SKM-1 treated with dmso at 0.1 percent for 144 hours (cell line): Measurements from ENCODE around the gene SLC1A5.
"Not testable (repeated sequence)": the region's sequence is repeated elsewhere in the genome, so short reads cannot be mapped to it uniquely, and the experiment has no call there.

Experiments
- DNase-seq: peaks from one replicate; lab custom pipeline; 2025; ENCODE audit not compliant: unreplicated experiment; lab: John Stamatoyannopoulos, UW

SLC1A5 gene

DNA sequence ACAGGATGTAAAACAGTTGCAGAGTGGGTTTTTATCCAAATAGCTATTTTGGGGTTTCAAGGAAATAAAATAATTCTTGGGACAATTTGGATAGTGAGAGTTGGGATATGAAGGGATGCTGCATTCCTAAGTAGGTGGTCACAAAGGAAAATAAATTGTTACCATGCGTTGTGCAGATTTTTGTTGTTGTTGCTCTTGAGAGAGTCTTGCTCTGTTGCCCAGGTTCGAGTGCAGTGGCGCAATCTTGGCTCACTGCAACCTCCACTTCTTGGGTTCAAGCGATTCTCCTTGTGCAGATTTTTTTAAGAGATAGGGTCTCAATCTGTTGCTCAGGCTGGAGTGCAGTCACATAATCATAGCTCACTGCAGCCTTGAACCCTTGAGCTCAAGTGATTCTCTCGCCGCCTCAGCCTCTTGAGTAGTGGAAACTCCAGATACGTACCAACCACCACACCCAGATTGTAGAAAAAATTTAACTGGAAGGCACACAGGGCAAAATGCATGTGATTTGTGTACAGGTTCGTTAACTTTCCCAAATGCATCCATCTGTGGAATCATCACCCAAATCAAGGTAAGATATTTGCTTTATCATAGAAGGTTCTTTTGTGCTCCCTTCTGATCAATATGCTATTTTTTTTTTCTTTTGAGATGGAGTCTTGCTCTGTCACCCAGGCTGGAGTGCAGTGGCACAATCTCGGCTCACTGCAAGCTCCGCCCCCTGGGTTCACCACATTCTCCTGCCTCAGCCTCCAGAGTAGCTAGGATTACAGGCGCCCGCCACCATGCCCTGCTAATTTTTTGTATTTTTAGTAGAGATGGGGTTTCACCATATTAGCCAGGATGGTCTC is 16.0 kb downstream of the SLC1A5 start:
- DNase-seq = no peak

- not testable (repeated sequence) for DNase-seq
Observed at GRCh38 chr19:46768746-46769145, 19.6 kb downstream of the SLC1A5 start.

- no peak for DNase-seq
Observed at GRCh38 chr19:46766569-46767317, 21.7 kb downstream of the SLC1A5 start.

DNA sequence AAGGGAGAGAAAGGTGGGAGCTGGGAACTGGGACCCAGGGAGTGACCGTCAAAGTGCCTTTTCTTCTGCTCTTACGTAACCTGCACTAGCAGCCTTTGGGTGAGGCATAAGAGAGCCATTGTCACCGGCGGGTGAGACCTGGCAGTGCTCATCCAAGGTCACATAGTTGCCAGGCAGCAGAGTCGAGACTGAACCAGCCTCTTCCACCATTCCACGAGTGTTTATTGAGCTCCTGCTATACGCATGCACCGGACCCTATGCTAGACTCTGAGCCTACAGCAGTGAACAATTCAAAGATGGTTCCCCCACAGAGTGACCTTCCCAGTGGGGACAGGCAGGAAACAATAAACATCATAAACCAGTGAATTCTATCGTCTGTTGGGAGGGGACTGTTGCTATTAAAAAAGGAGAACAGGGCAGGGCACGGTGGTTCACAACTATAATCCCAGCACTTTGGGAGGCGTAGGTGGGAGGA is 23.5 kb downstream of the SLC1A5 start:
- no peak for DNase-seq

- no peak for DNase-seq
Observed at GRCh38 chr19:46762245-46762890, 26.0 kb downstream of the SLC1A5 start.

GRCh38 chr19:46761418-46761831 is 27.0 kb downstream of the SLC1A5 start:
- DNase-seq = no peak

DNA sequence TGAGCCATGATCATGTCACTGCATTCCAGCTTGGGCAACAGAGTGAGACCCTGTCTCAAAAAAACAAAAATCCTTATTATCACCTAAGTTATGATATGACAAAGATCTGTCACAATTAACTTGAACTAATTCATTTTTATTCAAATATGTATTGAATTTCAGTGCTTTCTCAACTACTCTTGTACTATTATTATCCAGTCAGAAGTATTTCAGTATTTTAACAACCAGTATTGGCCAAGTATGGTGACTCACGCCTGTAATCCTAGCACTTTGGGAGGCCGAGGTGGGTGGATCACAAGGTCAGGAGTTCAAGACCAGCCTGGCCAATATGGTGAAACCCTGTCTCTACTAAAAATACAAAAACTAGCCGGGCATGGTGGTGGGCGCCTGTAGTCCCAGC is 27.5 kb downstream of the SLC1A5 start:
- not testable (repeated sequence) for DNase-seq

DNA sequence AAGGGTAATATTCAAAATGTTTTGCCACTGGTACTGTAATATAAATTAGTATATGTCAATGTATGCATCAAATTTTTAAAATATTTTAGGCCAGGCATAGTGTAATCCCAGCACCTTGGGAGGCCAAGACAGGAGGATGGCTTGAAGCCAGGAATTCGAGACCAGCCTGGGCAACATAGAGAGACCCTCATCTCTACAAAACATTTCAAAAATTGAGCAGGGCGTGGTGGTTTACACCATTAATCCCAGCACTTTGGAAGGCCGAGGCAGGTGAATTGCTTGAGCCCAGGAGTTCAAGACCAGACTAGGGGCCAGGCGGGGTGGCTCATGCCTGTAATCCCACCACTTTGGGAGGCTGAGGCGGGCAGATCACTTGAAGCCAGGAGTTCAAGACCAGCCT is 28.0 kb downstream of the SLC1A5 start:
- DNase-seq = no peak

- no peak for DNase-seq
Observed at GRCh38 chr19:46759817-46760333, 28.5 kb downstream of the SLC1A5 start.

GRCh38 chr19:46759206-46759605 is 29.2 kb downstream of the SLC1A5 start:
- DNase-seq = no peak

DNA sequence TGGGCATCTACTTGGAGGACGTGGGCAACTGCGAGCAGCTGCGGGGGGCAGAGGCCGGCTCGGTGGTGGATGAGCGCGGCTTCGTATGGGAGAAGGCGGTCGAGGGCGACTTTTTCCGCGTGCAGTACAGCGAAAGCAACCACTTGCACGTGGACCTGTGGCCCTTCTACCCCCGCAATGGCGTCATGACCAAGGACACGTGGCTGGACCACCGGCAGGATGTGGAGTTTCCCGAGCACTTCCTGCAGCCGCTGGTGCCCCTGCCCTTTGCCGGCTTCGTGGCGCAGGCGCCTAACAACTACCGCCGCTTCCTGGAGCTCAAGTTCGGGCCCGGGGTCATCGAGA is 31.9 kb downstream of the SLC1A5 start:
- no peak for DNase-seq

- DNase-seq = no peak
Observed at GRCh38 chr19:46755853-46756543, 32.4 kb downstream of the SLC1A5 start.

- DNase-seq = no peak
Observed at GRCh38 chr19:46755077-46755852, 33.1 kb downstream of the SLC1A5 start.

- no peak for DNase-seq
Observed at GRCh38 chr19:46753420-46754155, 34.8 kb downstream of the SLC1A5 start.

DNA sequence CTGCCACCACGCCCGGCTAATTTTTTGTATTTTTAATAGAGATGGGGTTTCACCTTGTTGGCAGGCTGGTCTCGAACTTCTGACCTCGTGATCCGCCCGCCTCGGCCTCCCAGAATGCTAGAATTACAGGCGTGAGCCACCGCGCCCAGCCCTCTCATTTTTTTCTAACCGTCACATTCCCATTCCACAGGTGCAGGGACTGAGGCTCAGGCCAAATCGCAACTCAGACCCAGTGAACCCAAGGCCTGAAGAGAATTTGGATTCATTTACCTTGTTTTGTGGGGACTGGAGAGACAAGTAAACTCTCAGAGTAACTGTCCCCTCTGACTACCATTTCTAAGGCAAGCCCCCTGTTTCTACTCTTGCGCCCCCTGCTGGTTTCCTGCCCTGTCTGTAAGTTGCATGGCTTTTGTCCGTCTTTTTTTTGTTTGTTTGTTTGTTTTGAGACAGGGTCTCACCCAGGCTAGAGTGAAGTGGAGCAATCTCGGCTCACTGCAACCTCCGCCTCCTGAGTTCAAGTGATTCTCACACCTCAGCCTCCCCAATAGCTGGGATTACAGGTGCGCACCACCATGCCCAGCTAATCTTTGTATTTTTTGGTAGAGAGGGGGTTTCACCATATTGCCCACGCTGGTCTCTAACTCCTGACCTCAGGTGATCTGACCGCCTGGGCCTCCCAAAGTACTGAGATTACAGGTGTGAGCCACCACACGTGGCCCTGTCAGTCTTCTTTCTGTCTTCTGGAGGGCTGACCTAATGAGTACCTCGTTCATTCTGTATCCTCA is 39.9 kb downstream of the SLC1A5 start:
- DNase-seq = no peak

- DNase-seq = no peak
Observed at GRCh38 chr19:46746281-46747057, 41.9 kb downstream of the SLC1A5 start, which contains the start of gene STRN4. Gene STRN4, minus strand, starts transcription at chr19:46746450. Its CDS starts 20 bp downstream, at chr19:46746430.

GRCh38 chr19:46745521-46746280 is 42.7 kb downstream of the SLC1A5 start, which contains the start of gene FKRP:
Gene FKRP, plus strand, starts transcription at chr19:46746057. Its CDS starts 9,394 bp downstream, at chr19:46755451.
- DNase-seq = no peak
